Lower leg skin (tissue), 4 donors: ENCODE measurements around the gene MRPL41. TPM values are rescaled to one million over a fixed set of nuclear protein-coding genes. Genes with fewer than 3 reads are reported as not detected.
A peak's percentile ranks its signal among the peaks of the same experiment; 100 is the strongest.
"Not testable (repeated sequence)": the region's sequence is repeated elsewhere in the genome, so short reads cannot be mapped to it uniquely, and the experiment has no call there.

ENCODE experiments used
- DNase-seq, 2 donors: peaks; one replicate each; pipeline ENCODE4 v3.0.0-alpha.2; 2019; ENCODE audit warnings: low spot score in 2 of 2
- H3K4me3 ChIP-seq: fragments of 200-600 bp; sonication (generic); 2 replicates; pipeline ENCODE4 v1.5.1; 2017; ENCODE audit warnings: mild to moderate bottlenecking, low read depth; ENCODE audit not compliant: poor library complexity, severe bottlenecking
- POLR2A ChIP-seq, 2 donors: fragments of 450-650 bp; IDR thresholded peaks; one replicate each; pipeline ENCODE4 v1.6.1; 2016 to 2017; ENCODE audit warnings: antibody characterized with exemption in 2 of 2, mild to moderate bottlenecking in 1 of 2, moderate library complexity in 1 of 2
- WGBS, 2 donors: methylation state at CpG; one replicate each; pipeline ENCODE4 v1.1.5; 2018; 5-methylcytosine and 5-hydroxymethylcytosine counted together
- intact Hi-C: fragments of 100-400 bp; cut with DNase I; formaldehyde crosslinking; loops from one replicate; pipeline ENCODE4 v1.15.0; 2023; ENCODE audit warnings: low total_unique reads
- total RNA-seq, 4 donors: library from RNA; depleted of rRNA; stranded (reverse); fragments of >200 nt; gene quantifications; one replicate each; pipeline ENCODE4 v1.1.0, GENCODE V29; 2016
- TF ChIP-seq, protein P1 (sequence below), 3 donors: fragments of 450-650 bp; IDR thresholded peaks; one replicate each; pipeline ENCODE4 v1.5.1; 2016; ENCODE audit warnings: antibody characterized with exemption in 3 of 3, mild to moderate bottlenecking in 3 of 3, moderate library complexity in 2 of 3

Gene MRPL41
- total RNA-seq, 4 donors from 2014 or later = 54.6 to 61.8 (median 58.5) TPM

DNA sequence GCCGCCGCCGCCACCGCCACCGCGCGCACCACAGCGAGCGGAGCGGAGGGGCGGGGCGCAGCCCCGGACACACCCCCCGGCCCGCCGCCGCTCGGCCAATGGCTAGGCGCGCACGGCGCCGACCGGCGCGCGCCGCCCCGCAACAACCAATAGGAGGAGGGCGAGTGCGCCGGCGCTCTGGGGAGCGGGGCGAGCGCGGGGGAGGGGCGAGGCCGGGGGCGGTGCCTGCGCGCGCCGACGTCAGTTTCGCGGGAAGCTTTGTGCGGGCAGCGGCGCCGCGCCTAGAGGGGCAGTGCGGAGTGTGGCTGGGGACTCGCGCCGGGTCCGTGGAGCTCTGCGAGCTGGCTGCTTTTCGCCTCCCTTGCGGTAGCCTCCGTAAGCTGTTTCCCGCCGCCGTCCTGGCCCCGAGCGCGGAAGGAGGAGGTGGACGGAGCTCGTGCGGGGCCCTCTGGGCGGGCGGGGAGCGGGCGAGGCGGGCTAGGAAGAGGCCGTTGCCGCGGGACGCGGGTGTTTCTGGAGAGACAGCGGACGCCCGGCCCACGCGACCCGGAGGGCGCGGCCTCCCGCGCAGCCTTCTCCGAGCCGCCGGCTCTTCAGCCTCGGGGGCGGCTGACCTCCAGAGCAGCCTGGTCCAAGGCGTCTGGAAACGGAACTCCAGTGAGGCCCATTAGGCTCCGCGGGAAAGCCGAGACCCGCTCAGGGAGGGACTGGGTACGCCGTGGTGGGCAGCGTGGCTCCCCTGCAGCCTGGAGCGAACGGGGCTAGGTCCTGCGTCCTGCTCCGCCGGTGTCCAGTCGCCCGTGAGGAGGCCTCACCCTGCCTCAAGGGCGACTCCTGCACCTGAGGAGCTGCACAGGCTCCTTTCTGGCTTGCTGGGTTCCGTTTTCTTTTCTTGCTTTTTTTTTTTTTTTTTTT, 39.0 kb downstream of the MRPL41 start, which contains the start of gene ZMYND19:
TSS of gene ZMYND19 (minus strand) at position 44 of the 915 bp plus-strand sequence. CDS start 249 bp downstream, outside the sequence.
- WGBS, 2 donors = 1% methylated on average over 29 to 76 of the region's 113 CpGs

DNA sequence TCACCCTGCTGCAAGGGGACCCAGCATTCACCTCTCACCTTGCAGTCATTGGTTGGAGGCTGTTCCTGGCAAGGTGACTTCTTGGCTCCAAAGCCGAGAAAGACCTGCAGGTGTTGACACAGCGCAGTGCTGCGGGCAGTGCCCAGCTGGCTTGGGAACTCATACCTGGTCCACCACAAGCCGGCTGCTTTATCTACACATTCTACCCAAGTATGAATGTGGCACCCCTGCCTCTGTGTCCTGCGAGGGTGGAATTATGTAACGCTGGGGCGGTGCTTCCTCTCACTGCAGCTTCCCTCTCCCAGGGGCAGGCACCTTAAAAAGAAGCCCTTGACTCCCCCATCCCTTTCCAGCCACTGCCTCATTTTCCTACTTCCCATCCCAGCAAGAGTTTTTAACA, 41.1 kb downstream of the MRPL41 start:
- 65 to 77% methylated on average over 7 of the region's 7 CpGs for WGBS, 2 donors
- DNase-seq = no peak
- intact Hi-C loops = no loop called here
- H3K4me3 ChIP-seq = no peak overlapping the region
- TF ChIP-seq, protein P1, sequence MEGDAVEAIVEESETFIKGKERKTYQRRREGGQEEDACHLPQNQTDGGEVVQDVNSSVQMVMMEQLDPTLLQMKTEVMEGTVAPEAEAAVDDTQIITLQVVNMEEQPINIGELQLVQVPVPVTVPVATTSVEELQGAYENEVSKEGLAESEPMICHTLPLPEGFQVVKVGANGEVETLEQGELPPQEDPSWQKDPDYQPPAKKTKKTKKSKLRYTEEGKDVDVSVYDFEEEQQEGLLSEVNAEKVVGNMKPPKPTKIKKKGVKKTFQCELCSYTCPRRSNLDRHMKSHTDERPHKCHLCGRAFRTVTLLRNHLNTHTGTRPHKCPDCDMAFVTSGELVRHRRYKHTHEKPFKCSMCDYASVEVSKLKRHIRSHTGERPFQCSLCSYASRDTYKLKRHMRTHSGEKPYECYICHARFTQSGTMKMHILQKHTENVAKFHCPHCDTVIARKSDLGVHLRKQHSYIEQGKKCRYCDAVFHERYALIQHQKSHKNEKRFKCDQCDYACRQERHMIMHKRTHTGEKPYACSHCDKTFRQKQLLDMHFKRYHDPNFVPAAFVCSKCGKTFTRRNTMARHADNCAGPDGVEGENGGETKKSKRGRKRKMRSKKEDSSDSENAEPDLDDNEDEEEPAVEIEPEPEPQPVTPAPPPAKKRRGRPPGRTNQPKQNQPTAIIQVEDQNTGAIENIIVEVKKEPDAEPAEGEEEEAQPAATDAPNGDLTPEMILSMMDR (IDR thresholded peaks at IDR 0.05) = no peak
- TF ChIP-seq POLR2A (IDR thresholded peaks at IDR 0.05) = no peak

More for the DNA sequence above, 39.0 kb downstream of the MRPL41 start, which contains the start of gene ZMYND19:
- TF ChIP-seq, protein P1 (IDR thresholded peaks at IDR 0.05) = no peak
- no peak for TF ChIP-seq POLR2A (IDR thresholded peaks at IDR 0.05)
- intact Hi-C loops = no loop called here
- H3K4me3 ChIP-seq = peak within 1 kb of the TSS; percentile 58
- DNase-seq = peak; percentile 78 to 95

DNA sequence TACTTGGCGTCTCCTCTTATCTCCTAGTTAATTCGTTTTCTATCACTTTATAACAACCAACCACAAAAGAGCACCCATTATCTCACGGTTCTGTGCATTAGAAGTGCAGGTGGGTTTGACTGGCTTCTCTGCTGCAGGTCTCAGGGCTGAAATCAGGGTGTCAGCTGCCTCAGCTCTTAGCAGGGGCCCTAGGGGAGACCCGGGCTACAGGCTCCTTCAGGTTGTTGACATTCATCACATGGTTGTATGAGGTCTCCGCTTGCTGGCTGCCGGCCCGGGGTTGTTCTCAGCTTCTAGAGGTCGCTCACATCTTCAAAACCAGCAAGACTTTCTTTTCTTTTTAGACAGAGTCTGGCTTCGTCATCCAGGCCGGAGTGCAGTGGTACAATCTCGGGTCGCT, 41.5 kb downstream of the MRPL41 start:
- 87 to 88% methylated on average over 12 of the region's 12 CpGs for WGBS, 2 donors
- intact Hi-C loops = no loop called here
- DNase-seq = no peak

DNA sequence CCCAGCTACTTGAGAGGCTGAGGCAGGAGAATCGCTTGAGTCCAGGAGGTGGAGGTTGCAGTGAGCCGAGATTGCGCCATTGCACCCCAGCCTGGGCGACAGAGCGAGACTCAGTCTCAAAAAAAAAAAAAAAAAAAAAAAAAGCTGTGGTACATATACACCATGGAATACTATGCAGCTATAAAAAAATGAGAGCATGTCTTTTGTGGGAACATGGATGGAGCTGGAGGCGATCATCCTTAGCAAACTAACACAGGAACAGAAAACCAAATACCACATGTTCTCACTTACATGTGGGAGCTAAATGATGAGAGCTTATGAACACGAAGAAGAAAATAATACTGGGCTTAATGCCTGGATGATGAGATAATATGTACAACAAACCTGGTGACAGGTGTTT, 44.9 kb downstream of the MRPL41 start:
- DNase-seq, intact Hi-C loops, H3K4me3 ChIP-seq: not testable (repeated sequence)
- 87 to 93% methylated on average over 7 of the region's 7 CpGs for WGBS, 2 donors

More for the DNA sequence above, 41.5 kb downstream of the MRPL41 start:
- H3K4me3 ChIP-seq = no peak overlapping the region
- no peak for TF ChIP-seq POLR2A (IDR thresholded peaks at IDR 0.05)
- TF ChIP-seq, protein P1 (IDR thresholded peaks at IDR 0.05) = no peak

DNA sequence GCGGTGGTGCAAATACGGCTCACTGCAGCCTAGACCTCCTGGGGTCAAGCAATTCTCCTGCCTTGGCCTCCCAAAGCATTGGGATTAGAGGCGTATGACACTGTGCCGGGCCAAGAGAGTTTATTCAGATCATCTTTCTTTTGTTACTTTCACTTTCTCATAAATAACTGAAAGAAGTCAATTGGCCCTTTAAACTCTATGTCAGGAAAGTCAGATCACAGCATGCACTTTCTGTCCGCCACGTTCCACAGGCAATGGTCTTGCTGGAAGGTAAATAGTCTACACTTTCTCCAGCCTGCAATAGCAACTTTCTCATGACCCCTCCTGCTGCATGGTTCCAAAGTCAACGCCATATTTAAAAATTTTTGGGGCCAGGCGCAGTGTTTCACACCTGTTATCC, 47.3 kb downstream of the MRPL41 start:
- intact Hi-C loops = no loop called here
- 79% methylated on average over 8 of the region's 8 CpGs for WGBS, 2 donors
- TF ChIP-seq, protein P1 (IDR thresholded peaks at IDR 0.05) = no peak
- no peak for TF ChIP-seq POLR2A (IDR thresholded peaks at IDR 0.05)
- no peak overlapping the region for H3K4me3 ChIP-seq
- DNase-seq = no peak

Other genes with a start within 250 kb of the MRPL41 start
- 10 to 100 TPM; 28.5 to 49.2 (median 41.0) TPM for gene NRARP, start 249.6 kb upstream of the MRPL41 start, total RNA-seq
- gene EXD3, start 128.7 kb upstream of the MRPL41 start, total RNA-seq = 10 to 100 TPM; 13.8 to 25.7 (median 17.7) TPM
- gene NOXA1, start 128.5 kb upstream of the MRPL41 start, total RNA-seq = 1 to 10 TPM; 3.1 to 5.6 (median 4.4) TPM
- gene ENTPD8, start 110.5 kb upstream of the MRPL41 start, total RNA-seq = not detected
- 10 to 100 TPM; 18.6 to 41.8 (median 24.3) TPM for gene NSMF, start 92.5 kb upstream of the MRPL41 start, total RNA-seq
- gene PNPLA7, start 1.5 kb upstream of the MRPL41 start, total RNA-seq = 10 to 100 TPM; 24.1 to 44.3 (median 28.2) TPM
- 10 to 100 TPM; 27.5 to 46.0 (median 34.7) TPM for gene DPH7, start 27.0 kb downstream of the MRPL41 start, total RNA-seq
- gene ZMYND19, start 38.6 kb downstream of the MRPL41 start, total RNA-seq = 10 to 100 TPM; 26.1 to 40.5 (median 38.1) TPM
- gene ARRDC1, start 53.8 kb downstream of the MRPL41 start, total RNA-seq = 100 to 1,000 TPM in 2 of 4 donors, 10 to 100 TPM in 2; 69.4 to 161 (median 91.9) TPM
- 100 to 1,000 TPM in 1 of 4 donors, 10 to 100 TPM in 3; 64.2 to 128 (median 73.2) TPM for gene EHMT1, start 67.1 kb downstream of the MRPL41 start, total RNA-seq